Measurements from ENCODE around the gene SERPINI1.
"Not testable (repeated sequence)": the region's sequence is repeated elsewhere in the genome, so short reads cannot be mapped to it uniquely, and the experiment has no call there.

The SERPINI1 gene

DNA sequence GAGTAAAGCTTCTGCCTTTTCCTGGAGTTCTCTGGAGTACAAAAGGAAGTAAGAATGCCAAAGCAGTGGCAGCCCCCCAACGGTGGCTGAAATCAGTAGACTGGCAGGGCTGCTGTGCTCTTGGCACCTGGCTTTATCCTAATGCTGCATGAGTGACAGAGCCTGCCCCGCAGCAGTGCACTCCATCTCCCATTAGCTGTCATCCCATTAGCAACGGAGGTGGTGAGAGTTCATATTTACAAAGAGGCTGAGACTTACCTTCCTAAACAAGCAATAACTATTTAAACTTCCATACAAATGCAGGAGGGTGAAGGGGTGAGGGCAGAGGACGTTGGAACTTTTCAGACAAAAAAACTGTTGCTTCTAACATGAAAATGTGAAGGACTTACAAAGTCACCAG, 51.9 kb downstream of the SERPINI1 start:
- no peak for DNase-seq (ENCODE audit: low read depth)

DNA sequence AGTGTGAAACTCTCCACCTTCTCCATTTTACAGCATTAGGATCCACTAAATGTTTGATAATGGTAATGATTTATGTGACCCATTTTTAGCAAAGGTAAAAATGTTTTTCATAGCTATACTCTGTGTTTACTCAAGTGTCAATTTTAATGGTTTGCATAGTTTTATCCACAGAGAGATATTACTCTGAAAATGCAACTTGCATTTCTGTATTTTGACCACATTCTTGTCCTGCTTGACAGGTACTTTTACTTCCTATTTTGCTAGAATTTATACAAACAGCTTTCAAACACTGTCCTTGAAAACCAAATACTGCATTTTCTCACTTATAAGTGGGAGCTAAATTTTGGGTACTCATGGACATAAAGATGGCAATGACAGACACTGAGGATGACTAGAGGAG, 62.9 kb downstream of the SERPINI1 start:
- DNase-seq (ENCODE audit: low read depth), result no peak

DNA sequence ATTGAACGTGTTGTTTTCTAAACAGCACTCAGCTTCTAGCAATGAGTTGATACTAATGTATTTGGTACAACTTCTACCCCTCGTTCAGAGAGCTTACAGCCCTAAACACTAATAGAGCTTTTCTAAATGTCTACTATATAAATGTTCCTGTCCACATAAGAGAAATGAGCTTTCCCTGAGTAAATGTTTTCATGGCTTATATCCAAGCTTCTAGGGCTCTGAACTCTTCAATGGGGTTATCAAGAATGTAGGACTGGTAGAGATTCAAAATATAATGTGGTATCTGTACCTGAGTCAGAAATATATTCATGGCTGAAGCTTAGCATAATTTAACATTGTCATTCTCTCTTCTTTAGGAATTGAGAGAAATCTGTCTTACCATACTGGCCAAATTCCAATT, 73.4 kb downstream of the SERPINI1 start:
- DNase-seq (ENCODE audit: low read depth), result no peak

DNA sequence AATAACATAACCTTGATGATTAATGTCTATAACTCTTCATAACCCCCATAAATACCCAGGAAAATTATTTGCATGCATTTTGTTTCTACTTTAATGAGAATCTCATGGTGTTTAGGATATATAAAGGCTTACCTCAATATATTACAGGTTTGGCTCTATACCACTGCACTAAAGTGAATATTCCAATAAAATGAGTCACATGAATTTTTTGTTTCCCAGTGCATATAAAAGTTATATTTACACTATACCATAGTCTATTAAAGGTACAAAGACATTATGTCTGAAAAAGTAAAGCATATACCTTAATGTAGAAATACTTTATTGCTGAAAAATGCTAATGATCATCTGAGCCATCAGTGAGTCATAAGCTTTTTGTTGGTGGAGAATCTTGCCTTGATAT, 74.7 kb downstream of the SERPINI1 start:
- no peak for DNase-seq (ENCODE audit: low read depth)

DNA sequence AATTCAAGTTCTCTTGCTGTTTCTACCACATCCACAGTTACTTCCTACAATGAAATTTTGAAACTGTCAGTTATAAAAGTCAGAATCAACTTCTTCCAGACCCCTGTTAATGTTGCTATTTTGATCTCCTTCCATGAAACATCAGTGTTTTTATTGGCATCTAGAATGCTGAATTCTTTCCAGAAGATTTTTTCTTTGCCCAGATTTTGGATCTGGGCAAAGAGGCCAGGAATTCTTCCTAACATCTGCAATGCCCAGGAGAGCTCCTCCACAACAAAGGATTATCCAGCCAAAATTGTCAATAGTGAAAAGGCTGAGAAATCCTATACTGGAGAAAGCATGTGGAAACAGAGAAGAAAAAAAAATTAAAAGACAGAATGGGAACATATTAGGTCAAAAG, 75.5 kb downstream of the SERPINI1 start:
- no peak for DNase-seq (ENCODE audit: low read depth)

DNA sequence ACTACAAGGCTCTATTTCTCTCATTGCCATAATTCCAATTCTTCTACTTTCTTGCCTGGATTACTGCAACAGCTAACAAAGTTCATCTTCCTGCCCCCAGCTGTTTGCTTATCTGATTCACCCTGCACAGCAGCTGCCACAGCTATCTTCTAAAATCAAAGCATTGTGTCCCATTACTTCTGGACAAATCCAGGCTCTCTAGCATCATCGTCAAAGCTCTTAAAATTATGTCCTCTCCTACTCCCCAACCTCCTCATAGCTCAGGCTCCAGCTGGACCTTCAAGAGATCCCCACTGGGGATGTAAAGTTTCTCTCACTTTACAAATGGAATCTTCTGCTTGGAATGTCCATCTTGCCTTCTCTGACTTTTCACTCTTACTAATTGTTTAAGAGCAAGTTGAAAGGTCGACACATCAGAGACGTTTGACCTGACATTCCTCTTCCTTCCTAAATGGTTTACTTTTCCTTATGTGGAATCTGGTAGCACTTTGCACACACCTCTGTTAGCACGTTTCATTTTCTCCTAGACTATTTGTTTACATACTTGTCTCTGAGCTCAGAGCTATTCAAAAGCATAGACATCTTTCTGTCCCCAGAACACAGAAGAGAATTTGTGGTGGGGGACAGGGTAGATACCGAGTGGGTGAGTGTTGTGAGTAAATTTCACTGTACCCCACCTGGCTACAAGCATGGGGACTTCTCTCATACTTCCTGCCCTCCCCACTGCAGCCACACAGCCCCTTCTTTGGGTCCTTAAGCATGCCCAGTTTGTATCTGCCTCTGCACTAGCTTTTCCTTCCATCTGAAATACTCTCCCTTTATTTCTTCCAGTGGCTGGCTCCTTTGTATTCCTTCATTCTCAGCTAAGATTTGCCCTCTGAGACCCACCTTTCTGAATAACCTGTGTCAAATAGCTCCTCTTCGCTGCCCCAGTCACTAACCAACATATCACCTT, 77.9 kb downstream of the SERPINI1 start:
- no peak for DNase-seq (ENCODE audit: low read depth)

DNA sequence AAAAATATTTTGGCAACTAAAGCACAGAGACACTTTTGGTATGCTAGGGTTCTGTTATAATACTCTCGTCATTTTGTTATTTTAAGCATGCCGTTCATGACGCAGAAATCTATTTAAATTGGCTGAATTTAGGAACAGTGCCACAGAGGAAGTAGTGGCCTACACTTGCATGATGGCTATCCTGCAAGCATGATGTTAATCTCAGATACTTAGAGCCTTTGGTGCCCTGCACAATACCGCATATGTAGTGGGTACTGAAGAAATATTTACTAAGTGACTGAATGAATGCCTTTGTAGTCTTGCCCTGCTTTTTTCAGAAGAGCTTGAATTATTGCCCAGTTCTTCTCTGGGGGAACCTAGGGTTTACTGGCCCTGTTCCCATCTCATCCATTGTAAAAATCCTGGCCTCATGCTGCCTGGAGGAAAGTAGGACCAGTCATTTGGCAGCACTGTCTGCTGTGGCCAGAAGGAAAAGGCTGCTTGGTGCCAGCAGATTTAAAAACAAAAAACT, 79.0 kb downstream of the SERPINI1 start:
- DNase-seq (ENCODE audit: low read depth), result no peak

DNA sequence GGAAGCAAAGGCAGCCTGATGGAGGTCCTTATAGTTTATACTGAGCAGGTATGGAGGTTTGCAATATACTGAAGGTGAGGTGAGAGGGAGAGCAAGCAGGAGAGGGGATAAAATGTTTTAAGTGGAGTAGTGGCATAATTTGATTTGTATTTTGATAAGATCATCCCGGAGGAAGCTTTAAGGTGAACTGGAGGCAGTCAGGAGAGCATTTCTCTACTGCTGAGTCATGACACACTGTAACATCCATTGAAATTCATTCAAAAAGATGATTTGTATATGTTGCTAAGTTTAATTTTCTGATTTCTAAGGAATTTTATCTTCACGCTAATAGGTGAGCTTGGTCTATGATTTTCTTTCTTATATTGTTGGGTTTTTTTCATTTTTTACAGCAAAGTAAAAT, 81.4 kb downstream of the SERPINI1 start:
- no peak for DNase-seq (ENCODE audit: low read depth)

DNA sequence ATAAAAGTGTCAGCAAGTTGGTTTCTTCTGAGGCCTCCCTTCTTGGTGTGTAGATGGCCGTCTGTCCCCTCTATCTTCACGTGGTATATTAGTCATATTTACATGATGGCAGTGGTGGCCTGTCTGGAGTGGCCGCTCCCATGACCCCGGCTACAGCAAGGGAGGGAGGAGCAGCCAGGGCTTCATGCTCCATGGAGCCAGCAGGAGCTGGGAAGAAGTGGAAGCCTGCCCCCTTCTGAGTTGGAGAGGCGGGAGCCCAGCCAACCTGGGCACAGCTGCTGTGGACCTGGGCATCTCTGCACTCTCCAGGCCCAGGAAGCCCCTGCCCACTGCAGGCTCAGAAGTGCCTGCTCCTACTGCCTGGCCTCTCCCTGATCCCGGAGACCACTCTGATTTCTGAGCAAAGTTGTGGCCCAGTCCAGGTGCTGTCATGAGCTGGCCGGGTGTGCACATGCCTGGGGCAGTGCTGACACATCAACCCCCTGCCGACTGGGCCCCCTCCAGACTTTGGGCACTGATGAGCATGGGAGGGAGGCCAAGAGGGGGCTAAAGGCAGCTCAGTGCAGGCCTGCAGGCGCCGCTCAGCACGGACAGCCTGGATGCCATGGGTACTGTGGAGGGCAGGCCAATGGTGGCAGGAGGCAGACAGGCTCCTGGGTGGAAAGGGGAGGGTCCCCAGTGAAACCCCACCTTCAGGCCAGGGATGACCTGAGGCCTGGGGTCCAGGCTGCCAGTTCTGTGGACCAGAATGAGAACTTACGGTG, 84.8 kb downstream of the SERPINI1 start:
- no peak for DNase-seq (ENCODE audit: low read depth)

DNA sequence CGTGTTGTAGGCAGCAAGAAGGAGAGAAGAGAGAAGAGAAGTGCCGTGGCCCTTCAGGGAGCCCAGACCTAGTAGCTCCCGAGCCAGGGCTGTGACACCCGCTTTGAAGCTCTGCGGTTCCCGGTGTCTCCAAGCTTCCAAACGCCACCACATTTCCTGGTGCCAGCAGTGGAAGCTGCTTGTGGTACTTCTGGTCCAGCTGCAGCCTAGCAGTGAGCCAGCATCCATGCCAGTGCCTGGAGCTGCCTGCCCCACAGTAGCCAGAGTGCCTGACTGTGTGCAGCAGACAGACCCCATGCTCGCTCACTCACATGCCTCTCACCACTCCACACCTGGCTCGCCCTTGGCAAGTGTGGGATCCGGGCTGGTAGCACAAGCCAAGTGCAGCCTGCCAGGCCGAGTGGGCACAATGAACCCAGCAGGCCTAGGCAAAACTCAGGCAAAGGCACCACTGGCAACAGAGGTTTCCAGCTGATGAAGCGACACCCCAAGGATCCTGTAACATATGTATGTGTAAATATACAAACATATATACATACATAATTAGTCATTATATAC, 85.8 kb downstream of the SERPINI1 start:
- DNase-seq (ENCODE audit: low read depth), result no peak

DNA sequence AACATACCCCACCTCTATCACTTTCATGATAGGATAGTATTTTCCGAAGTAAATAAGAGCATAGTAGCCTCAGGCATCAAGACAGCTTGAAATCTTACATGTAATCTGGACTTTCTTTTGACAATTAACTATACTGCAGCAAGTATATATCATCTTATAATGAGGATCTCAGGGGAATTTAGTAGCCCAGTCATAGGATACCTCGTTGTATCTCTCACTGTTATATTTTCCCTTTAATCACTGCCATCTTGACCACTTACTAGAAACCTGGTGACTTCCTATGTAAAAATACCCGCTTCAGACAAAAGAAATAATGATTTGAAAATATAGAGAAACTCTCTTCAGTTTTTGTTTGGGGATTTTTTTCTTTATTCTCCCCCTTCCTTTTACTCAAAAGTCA, 88.2 kb downstream of the SERPINI1 start:
- DNase-seq (ENCODE audit: low read depth), result no peak

DNA sequence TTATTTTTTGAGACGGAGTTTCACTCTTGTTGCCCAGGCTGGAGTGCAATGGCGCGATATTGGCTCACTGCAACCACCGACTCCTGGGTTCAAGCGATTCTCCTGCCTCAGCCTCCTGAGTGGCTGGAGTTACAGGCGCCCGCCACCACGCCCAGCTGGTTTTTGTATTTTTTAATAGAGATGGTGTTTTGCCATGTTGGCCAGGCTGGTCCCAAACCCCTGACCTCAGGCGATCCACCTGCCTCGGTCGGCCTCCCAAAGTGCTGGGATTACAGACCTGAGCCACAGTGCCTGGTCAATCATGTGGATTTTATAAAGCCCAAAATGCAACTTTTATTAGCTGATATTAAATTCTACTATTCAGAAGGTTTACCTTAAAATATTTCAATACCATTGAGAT, 92.1 kb downstream of the SERPINI1 start:
- DNase-seq (ENCODE audit: low read depth), result not testable (repeated sequence)

DNA sequence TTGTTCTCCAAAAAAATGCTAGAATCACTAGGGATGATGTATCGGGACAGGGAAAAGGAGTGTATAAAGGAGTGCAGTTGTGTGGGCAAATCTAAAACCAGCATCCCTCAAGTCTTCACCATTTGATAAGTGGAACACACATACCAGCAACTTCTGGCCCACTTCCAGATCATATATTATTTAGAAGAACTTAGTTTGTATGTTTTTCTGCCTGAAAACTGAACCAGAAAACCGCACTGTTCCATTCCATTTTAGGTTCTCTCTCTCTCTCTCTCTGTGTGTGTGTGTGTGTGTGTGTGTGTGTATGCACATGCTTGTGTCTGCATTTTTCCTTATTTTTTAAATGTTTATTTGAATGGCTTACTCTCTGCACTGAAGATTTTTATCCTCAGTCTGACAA, 93.5 kb downstream of the SERPINI1 start:
- DNase-seq (ENCODE audit: low read depth), result no peak

DNA sequence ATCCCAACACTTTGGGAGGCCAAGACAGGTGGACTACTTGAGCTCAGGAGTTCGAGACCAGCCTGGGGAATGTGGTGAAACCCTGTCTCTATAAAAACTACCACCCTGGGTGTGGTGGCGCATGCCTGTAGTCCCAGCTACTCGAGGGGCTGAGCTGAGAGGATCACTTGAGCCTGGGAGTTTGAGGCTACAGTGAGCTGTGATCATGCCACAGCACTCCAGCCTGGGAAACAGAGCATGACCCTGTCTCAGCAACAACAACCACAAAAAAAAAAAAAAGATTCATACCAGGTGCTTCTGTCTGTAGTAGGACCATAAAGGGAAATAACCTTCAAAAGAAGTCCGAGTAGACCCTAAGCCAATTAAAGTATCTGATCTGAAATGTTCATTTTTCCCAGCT, 94.5 kb downstream of the SERPINI1 start:
- DNase-seq (ENCODE audit: low read depth), result no peak

DNA sequence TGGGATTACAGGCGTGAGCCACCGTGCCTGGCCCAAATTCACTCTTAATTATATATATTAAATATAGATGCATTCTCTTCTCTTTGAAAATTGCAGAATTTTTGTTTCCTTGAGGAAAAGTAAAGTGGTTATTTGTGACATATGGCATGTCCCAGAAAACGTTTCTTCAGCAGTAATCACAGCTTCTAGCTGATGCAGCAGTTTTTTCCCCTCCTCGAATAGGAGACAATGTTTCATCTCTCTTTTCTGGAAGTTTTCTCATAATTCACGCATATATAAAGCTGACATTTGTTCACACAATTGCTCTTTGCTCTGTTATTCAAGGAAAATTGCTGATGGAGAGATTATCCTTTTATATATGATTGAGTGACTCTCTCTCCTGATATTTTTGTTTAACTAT, 99.8 kb downstream of the SERPINI1 start:
- DNase-seq (ENCODE audit: low read depth), result no peak

DNA sequence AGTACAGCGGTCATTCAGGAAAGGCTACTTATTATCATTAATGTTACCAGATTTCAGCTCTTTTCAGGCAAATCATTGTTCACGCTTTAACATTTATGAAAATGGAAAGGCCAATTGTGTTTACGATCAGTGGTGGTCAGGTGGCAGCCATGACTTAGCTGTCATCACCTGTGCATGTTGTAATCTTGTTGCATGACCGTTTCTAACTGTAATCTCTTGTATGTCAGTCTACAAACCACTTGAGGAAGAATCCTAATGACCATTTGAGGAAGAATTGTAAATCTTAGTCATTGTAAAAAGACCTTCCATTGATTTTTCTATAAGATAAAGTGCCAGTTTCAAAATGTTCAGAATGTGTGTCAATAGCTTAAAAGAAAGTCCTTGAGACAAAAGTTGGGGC, 100.4 kb downstream of the SERPINI1 start:
- no peak for DNase-seq (ENCODE audit: low read depth)

DNA sequence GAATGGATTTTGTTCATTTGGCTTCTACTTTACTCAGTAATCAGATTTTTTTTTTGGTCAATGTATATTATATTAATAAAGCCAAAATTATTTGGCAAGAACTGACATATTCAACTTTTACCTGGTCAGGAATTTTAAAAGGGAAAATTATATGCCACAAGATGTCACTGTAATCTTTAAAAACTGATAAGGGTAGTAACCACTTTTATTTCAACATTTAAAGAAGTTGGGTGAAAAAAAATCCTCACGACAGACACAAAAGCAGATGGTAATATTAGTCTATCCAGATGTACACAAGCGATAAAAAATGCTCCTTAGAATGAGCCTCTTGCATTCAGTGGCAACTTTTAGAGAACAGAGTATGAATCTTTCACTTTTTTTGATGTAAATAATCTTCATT, 101.9 kb downstream of the SERPINI1 start:
- DNase-seq (ENCODE audit: low read depth), result no peak

DNA sequence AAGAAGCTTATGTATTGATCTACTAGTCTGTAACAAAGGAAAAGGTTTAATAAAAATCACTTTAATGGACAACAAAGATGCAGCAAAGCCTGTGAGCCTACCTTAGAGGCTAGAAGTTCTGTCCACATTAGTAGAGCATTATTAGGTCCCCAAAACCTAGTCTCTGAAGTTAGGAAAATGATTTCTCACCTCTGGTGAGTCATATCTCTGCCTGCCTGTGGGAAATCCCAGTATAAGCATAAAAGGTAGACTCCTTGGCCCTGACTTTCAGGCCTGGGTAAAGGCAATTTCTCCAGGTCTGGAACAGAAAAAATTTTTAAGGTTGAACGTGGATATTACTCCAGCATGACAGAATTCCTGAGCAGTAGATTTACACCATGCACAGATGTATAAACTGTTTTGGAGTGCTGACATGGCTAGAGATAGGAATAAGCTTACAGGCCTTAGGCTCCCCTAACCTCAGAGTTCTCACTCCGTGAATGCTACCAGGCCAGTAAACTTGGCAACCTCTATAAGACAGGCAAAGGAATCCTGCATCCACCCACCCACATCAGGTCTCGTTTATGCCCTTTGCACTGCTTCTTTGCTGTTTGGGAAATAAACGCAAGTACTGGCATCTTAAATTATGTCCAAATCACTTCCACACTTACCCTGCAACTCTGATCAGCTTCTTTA, 104.1 kb downstream of the SERPINI1 start:
- DNase-seq (ENCODE audit: low read depth), result no peak

DNA sequence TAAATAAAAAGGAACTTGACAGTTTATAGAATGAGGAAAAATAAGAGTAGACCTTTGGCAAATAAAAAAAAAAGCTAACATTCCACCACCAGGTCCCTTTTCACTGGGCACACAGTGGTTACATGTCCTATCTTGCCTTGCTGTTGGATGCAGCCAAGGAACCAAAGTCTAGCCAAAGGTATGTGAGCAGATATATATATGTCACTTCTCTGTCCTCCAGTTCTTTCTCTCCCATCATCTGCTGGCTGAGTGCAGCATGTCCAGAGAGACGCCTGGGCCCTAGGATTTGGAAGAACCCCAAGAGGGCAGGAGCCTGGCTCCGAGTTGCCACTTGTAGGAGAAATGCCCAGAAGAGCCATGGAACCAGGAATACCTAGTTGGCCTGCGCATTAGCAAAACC, 104.7 kb downstream of the SERPINI1 start:
- no peak for DNase-seq (ENCODE audit: low read depth)

DNA sequence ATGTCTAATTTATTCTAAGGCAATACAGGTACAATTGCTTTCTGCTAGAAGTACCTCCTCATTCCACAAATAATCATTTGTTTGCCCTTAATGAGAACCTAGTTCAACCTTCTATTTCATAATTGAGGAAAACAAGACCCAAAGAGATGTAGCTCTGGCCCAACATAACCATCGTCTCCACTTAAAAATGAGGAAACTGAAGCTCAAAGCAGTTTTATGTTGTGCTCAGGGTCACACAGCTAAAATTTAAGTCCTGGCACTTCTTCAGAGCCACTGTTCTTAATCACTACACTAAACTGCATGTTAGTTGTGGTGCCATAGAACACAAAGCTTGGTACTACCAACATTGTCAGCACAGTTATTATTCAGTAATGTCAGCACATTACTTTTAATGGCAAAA, 108.0 kb downstream of the SERPINI1 start:
- no peak for DNase-seq (ENCODE audit: low read depth)

DNA sequence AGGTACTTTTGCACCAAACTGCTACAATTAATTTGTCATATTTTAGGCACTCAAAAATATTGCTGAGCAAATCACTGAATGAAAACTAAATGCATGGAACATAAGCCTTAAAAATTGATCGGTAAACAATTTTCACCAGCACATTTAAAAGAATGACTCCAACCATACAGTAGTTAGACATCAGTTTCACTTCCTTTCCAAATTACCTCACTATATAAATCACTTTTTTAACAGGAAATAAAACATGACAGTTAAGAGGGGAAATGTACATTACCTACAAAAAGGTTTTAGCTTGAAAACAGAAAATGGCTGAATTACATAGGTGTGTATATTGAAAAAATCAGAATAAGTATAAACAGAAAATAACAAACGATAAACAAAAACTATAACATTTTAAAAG, 108.4 kb downstream of the SERPINI1 start:
- no peak for DNase-seq (ENCODE audit: low read depth)

DNA sequence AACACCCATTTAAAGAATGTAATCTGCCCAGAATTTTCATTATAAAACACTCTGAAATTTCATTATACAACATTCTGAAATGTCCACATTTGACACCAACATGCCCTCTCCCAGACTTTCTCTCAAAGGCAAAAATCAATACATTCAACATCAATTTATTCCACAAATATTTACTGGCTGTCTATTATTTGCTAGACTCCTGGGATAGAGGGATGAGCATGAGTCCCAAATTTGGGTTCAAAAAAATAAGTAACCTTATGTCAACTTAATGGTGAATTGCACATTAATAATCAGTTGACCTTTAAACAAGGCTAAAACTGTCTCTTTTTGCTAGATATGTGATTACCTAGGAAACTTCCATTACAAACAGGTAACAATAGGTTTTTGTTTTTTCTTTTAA, 109.0 kb downstream of the SERPINI1 start:
- no peak for DNase-seq (ENCODE audit: low read depth)
